Erythroblast (primary cell): ENCODE data around the gene PRDM2.

ENCODE experiments used
- GATA1 ChIP-seq: IDR thresholded peaks from 2 replicates; pipeline ENCODE4 v1.6.1; 2011; ENCODE audit warnings: low read depth, mild to moderate bottlenecking, control low read depth, low read length, moderate library complexity
- POLR2A ChIP-seq: IDR thresholded peaks from 2 replicates; pipeline ENCODE4 v1.6.1; 2011; ENCODE audit warnings: mild to moderate bottlenecking, low read length

DNA sequence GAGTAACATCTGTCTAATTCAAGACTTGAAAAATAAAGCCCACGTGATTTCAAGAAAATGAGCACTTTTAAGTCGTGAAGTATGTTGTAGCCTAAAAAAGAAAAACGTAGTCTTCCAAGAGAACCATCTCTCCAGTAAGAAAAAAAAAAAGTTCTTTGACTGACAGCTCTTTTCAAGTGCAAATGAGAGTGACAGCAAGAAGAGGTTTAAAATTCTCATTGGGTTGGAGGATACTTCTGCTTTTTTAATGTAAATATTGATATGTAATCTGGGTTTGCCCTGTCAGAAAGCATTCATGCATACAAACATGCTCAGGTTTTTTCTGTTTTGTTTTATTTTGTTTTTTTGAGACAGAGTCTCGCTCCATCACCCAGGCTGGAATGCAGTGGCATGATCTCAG lies 32.3 kb upstream of the PRDM2 start:
- TF ChIP-seq POLR2A (no peak), GATA1 (no peak)
